Measurements from ENCODE around the gene FNBP1L.

DNA sequence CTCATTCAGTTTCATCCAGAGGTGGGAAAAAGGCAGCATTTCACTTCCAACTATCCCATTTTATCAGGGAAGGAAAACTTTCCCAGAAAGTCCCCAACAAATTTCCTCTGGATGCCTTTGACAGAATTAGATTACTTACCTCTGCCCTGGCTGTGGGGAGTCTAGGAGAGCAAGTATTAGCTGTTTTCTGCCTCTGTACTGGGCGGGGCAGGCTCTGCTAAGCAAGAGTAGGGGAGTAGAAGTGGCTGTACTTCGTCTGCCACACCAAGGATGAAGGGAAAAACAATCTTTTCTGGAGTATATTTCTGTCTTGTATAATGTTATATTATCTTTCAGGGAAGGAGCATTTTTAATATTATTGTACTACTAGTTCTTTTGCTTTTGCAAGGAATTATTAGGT lies 78.5 kb downstream of the FNBP1L start:
- TF ChIP-seq, protein P1, sequence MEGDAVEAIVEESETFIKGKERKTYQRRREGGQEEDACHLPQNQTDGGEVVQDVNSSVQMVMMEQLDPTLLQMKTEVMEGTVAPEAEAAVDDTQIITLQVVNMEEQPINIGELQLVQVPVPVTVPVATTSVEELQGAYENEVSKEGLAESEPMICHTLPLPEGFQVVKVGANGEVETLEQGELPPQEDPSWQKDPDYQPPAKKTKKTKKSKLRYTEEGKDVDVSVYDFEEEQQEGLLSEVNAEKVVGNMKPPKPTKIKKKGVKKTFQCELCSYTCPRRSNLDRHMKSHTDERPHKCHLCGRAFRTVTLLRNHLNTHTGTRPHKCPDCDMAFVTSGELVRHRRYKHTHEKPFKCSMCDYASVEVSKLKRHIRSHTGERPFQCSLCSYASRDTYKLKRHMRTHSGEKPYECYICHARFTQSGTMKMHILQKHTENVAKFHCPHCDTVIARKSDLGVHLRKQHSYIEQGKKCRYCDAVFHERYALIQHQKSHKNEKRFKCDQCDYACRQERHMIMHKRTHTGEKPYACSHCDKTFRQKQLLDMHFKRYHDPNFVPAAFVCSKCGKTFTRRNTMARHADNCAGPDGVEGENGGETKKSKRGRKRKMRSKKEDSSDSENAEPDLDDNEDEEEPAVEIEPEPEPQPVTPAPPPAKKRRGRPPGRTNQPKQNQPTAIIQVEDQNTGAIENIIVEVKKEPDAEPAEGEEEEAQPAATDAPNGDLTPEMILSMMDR (IDR thresholded peaks at IDR 0.05; ENCODE audit: low read length) = no peak
- TF ChIP-seq EZH2phosphoT487 (IDR thresholded peaks at IDR 0.05; ENCODE audit: low read length) = no peak

All from MM.1S (cell line).